OCI-M1 (cell line): ENCODE measurements around the gene OTOP3.

Source experiments
- DNase-seq: peaks from one replicate; lab custom pipeline; 2025; lab: John Stamatoyannopoulos, UW

Gene OTOP3

DNA sequence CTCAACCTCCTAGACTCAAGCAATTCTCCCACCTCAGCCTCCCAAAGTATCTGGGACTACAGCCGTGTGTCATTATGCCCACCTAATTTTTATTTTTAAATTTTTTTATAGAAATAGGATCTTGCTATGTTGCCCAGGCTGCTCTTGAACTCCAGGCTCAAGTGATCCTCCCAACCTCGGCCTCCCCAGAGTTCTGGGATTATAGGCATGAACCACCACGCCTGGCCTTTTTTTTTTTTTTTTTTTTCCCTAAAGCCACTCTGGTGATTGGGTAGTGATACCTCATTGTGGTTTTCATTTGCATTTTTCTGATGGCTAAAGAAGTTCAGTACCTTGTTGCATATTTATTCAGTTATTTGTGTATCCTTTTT, 50.5 kb downstream of the OTOP3 start:
- DNase-seq = no peak

DNA sequence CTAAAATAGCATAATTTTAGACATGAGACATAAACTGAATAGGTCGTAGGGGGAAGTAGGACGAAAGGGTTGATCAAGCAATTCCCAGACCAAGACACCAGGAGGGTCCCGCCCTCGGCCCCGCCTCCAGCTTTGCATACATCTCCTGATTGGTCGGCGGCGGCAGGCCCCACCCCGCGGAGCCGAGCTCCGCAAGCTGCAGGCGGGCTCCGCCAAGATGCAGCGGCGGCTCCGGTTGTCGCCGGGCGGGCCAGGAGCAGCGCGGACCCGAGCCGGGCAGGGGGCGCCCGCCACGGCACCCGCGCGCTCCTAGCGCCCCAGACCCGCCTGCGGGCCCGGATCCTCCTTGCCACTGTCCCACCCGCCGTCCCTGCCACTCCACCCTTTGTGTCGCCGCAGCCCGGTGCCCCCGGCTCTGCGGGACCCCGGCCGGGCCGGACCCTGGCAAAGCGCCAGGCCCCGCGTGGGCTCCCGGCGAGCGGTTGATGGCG, 51.8 kb downstream of the OTOP3 start, which contains the start of gene CDR2L:
Gene CDR2L (plus strand): TSS at position 215 of the 491 bp plus-strand sequence. CDS start 412 bp downstream, outside the sequence.
- peak; percentile 95 for DNase-seq

DNA sequence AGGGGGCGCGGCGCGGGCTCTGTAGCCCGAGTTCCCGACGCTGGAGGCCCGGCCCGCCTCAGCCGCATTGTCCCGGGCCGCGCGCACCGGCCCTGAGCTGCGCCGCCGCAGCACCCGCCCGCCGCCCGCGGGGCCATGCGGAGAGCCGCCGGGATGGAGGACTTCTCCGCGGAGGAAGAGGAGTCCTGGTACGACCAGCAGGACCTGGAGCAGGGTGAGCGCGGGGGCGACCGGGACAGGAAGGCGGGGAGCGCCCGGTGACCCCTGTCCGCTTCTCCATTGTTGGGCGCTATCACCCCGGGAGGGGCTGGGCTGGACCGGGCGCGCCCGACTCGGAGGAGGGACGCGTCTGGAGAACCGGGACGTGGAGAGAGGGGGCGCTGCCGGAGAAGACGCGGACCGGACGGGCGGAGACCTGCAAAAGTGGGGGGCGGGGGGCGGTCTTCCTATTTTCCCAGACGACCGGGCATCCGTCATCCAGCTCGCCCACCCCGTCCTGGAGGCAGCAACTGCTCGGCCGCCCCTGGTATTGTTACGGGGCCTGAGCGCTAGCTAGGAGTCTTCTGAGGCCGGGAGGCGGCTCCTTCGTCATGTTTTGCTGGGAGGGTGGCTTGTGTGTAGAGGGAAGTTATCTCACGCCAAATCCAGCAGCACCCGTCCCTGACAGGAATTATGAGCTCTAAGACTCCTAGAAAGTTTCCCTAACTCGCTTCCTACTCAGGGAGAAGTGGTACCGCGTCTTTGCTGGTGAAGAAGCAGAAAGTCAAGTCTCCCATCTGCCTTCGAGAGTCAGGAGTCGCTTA, 52.4 kb downstream of the OTOP3 start:
- DNase-seq = no peak

DNA sequence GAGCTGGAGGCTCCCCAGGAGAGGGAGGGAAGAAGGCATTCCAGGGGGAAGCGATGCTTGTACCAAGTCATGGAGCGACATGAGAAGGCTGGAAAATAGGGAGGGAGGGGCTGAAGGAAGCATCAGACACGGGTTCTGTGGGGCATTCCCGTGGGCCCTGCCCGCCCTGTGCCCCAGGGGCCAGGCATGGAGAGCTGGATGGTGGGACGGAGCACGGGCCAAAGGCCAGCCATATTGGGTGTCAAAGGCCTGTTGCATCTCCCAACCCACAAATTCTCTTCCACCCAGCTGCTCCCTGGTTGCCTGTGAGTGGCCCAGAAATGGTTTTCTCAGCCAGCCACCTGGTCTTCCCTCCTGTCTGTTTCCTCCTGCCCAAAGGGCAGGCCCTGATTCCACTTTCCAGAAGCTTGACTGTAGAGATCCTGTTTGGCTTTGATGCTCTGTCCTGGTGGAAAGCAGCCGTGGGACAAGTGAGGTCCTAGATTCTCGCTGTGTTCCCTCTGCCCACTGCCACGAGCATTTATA, 54.9 kb downstream of the OTOP3 start:
- no peak for DNase-seq

DNA sequence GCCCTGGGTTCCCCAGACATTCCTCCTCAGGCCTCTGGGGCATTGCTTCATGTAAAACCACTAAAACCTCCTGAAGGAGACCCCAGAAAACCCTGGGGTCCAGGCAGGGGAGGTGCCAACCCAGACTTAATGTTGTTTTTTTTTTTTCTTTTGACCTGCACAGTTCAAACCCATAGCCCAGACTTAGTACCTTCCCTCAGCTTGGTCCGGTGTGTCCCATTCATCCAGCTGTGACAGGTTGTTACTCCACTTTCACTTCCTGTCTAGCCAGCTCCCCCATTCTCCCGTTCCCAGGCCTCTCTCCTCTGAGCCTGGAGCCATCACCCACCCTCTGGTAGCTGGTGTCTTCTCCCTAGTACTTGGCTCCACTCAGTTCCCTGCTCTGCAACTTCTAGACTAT, 56.5 kb downstream of the OTOP3 start:
- no peak for DNase-seq

DNA sequence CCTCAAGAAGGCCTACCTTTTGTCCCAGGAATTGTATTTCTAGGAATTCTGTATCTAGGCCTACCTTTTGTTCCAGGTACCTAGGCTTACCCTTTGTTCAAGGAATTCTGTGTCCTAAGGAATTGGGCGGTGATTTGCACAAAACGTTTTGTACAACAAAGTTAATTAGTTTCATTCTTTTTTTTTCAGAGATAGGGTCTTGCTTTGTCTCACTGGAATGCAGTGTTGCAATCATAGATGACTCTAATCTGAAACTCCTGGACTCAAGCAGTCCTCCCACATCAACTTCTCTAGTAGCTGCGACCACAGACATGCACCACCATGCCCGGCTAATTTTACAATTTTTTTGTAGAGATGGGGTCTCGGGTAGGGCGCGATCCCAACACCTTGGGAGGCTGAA, 58.7 kb downstream of the OTOP3 start:
- peak; percentile 23 for DNase-seq

DNA sequence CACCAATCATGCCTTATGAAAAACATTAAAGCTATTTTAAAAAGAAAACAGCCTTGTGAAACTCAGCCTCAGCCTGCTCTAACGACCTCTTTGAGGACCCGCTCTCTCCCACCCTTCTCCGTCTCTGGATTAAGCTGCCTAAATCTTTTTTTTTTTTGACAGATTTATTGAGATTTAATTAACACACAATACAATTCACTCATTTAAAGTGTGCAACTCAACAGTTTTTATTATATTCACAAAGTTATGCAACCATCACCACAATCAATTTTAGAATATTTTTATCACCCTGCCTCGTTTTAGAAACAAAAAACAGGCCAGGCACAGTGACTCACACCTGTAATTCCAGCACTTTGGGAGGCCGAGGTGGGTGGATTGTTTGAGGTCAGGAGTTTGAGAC, 60.1 kb downstream of the OTOP3 start:
- no peak for DNase-seq

DNA sequence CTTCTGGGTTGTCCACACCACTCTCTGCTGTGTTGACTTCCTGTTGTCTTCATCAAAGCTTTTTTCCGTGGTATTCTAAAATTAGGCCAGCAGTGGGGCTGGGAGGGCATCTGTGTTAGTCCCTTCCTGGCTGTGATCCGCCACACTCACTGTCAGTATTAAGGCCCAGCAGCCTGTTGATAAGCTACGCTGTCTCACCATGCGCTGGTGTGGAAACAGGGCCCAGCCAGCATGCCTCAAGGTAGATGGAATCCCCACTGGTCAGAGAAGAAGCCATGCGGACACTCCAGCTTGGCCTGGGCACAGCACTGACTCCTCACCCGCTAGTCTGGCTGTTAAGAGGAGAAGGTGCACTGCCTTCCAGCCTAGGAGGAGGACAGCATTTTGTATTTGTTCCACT, 63.1 kb downstream of the OTOP3 start:
- DNase-seq = no peak

DNA sequence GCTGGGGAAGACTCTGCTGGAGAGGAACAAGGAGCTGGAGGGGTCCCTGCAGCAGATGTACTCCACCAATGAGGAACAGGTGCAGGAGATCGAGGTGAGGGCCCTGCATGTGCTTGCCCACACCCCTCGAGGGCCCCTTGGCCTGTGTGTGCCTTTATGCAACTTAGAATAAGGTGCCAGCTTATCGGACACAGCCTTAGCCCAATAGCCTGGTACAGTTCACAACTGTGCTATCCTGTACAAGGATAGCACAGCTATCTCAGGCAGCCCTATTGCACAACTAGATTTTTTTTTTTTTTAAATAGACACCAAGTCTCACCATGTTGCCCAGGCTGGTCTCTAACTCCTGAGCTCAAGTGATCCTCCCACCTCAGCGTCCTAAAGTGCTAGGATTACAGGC, 63.8 kb downstream of the OTOP3 start:
- DNase-seq = no peak
